GM19099 (cell line): ENCODE data around the gene FATE1.

Experiments
- POLR2A ChIP-seq: IDR thresholded peaks from 3 replicates; pipeline ENCODE4 v1.6.1; 2011; ENCODE audit warnings: low read depth; ENCODE audit not compliant: insufficient read length; ENCODE audit errors: extremely low read depth

The FATE1 gene, protein sequence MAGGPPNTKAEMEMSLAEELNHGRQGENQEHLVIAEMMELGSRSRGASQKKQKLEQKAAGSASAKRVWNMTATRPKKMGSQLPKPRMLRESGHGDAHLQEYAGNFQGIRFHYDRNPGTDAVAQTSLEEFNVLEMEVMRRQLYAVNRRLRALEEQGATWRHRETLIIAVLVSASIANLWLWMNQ

DNA sequence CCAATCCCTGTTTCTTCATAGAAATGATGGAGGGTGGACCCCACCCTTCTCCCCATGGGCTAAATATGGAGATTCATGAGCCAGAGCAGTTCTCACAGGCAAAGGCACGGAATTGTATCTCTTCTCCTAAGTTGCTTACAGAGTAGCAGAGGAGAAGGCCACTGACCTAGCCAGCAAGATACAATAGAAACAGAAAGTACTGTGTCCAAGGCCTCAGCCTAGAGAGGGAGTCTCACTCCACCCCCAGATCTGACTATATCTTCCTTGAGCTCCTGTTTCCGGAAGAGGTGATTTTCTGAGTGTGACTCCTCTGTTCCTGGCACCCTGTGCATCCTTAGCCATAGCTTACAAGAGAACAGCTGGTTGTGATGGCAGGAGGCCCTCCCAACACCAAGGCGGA lies at the start of gene FATE1:
TSS of gene FATE1 (plus strand) at position 284 of the 400 bp plus-strand sequence. CDS start at position 369, 85 bp downstream.
- TF ChIP-seq POLR2A: no peak

DNA sequence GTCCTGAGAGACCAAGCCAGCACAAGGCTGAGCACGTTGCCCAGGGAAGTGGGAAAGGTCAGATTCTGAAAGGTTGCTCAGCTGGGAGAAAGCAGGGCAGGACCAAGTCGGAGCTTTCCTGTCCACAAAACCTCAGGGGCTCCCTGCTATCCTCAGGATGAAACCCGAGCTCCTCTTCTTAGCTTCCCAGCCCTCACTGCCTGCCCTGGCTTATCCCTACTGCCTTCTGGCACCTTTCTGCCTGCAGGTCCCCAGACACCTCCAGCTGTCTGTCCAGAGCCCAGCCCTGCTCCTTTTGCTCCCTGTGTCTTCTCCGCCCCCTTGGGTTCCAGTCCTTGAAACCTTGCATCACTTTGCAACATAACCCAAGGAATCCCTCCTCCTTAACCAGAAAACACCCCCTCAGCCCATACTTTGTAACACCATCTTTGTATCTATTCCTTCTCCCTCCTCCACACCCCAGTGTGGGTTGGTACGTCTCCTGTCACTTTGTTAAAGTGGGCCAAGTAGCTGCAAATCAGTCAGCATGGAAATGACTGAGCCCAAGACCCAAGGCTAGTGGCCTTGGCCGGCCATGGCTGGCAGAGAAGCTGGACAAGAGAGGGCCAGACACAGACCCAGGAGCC lies 40.6 kb upstream of the FATE1 start:
- no peak for TF ChIP-seq POLR2A

DNA sequence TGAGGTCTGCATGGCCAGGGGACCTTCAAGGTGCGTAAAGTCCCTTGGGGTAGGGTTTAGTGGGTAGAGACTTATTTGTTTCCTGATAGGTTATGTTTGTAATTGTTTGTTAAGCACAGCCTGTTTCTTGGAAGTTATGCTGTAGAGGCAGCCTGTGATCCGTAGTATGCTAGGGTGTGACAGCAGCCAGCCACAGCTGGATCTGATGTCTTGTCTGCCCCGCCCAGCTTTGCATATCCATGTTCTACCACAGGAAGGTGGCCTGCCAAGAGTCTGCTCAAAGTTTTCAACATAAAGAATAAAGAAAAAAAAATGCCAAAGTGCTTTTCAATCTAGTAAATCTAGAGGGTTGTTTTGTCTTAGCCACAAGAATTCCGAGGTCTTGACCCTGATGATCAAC lies 39.6 kb upstream of the FATE1 start:
- no peak for TF ChIP-seq POLR2A

DNA sequence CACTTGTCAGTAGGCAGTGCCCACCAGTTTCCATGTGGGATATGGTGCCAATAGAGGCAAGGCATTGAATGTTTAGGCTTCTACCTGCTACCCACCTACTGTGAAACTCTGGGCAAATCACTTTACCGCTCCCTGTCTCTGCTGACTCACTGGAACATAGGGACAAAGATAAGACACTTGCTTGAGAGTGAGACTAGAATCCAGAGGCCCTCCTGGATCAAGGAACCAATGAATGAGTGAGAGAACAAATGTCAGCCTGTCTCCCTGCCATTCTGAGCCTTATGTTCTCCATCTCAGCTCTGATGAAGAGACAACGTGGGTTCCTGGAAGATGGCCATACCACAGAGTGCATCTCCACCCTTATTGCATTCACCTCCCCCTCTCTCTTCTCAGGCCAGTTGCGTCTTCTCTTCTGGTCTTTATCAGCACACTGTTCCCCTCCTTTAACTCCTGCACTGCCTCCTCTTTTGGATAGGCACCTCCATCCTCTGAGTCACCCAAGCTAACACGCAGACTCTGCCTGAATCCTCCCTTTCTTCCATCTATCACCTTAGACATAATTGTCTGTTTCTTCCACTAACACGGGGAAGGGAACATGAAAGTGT lies 35.9 kb upstream of the FATE1 start:
- no peak for TF ChIP-seq POLR2A

DNA sequence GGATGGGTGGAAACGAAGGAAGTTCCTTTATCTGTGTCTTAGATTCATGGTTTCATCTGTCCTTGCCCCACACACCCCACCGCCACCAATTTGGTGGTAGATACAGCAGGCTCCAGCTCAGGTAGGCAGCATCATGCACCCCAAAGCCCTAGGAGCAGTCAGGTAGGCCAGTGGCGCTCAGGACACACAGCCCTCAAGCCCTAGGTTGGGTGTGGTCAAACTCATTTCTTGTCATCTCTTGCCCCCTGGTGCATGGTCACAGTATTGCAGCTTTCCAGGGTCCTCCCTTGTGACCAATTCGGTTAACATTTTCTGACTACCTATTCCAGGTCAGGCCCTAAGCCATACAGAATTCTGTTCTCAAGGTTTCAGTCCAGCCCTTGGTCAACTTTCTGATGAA lies 35.0 kb upstream of the FATE1 start:
- no peak for TF ChIP-seq POLR2A

DNA sequence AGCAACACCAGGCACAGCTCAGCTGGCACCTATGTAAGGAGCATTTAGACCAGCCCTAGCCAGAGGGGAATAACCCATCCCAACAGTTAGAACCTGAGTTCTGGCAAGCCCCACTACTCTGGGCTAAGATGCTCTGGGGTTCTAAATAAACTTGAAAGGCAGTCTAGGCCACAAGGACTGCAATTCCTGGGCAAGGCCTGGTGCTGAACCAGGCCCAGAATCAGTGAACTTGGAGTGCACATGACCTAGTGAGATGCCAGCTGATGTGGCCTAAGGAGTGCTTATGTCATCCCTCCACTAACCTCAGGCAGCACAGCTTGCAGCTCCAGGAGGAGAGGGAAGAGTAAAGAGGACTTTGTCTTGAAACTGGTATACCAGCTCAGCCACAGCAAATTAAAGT lies 28.2 kb upstream of the FATE1 start:
- no peak for TF ChIP-seq POLR2A

DNA sequence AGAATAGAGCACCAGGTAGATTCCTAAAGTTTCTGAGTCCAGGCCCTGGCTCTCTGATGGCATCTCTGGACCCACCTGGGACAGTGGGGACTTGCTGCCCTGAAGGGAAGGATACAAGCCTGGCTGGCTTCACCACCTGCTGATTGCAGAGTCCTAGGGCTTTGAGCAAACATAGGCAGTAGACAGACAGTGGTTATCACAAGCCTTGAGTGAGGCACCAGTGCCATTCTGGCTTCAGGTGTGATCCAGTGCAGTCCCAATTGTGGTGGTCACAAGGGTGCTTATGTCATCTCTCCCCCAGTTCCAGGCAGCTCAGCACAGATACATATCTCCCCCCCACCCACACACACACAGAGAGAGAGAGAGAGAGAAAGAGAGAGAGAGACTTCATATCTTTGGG lies 27.1 kb upstream of the FATE1 start:
- TF ChIP-seq POLR2A: no peak

DNA sequence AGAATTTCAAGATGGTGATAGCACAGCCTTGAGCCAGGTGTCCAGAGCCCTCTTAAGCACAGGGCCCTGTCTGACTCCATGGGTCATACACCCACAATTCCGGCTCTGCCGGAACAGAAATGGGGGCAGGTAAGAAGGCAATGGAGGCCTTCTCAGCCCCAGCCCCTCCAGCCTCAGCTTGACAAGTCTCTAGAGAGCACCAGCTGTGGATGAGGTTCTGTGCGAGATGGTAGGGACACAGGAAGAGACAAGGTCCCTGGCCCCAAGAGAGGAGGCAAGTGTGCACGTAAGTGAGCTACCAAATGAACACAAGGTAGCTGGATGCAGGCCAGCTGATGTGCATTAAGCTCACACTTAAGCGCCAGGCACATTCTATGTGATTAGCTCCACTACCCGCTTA lies 23.0 kb upstream of the FATE1 start:
- no peak for TF ChIP-seq POLR2A

DNA sequence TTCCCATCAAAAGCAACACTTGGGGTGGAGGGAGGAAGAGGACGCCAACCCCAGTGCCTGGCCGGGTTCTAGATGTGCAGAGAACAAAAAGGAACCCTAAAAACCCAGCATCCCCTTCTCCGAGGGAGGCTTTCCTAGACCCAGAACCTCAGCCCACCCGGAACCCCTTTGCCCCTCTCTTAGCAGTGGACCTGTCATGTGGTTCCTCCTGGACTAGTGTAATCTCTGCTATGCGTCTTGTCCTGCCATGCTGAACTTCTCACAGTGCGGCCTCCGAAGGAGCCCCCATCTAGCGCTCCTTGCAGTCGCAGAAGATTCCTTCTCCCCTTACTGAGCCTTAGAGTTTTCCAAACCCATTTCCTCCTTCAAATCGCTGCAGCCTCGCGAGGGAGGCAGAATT lies 21.7 kb upstream of the FATE1 start:
- TF ChIP-seq POLR2A: no peak

DNA sequence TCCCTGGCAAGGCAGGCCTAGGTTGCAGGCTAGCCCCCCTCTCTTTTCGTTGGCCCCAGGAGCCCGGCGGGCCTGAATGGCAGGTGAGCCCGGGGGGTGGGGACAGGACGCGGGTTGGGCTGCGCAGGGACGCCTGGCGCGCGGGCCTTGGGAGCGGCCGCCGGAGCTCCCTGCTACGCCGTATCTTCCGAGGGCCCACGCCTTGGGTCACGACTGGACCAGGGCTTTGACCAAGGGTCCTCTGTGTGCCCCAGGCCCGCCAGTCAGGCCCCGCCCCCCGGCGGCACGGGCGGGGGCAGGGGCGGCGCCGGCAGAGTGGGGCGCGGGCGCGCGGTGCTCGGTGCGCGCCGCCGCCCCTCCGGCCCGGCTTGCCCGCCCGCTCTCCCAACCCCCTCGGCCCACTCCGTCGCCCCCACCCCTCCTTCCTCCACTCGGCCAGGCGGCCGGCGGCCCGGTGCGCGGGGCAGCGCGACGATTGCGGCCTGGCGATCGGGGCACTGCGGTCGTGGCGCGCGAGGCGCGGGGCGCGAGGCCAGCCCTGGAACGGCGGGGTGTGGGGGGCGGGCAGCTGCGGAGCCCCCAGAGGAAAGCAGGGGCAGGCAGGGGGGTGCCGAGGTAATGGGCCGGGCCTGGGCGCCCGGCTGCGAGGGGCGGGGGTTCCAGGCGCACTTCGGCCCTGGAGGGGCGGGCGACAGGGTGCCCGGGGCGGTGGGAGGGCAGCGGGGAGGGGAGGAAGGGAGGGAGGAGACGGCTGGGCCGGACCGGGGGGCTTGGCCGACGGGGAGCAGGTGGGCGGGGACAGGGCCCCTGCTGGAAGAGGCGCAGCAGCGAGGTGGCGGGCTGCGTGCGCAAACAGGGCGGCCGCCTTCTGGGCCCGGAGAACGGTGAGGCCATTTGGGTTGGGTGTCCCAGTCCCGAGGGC lies 20.9 kb upstream of the FATE1 start, which contains the start of gene PRRG3:
TSS of gene PRRG3 (plus strand) at position 798 of the 922 bp plus-strand sequence. CDS start 3,357 bp downstream, outside the sequence.
- no peak for TF ChIP-seq POLR2A

DNA sequence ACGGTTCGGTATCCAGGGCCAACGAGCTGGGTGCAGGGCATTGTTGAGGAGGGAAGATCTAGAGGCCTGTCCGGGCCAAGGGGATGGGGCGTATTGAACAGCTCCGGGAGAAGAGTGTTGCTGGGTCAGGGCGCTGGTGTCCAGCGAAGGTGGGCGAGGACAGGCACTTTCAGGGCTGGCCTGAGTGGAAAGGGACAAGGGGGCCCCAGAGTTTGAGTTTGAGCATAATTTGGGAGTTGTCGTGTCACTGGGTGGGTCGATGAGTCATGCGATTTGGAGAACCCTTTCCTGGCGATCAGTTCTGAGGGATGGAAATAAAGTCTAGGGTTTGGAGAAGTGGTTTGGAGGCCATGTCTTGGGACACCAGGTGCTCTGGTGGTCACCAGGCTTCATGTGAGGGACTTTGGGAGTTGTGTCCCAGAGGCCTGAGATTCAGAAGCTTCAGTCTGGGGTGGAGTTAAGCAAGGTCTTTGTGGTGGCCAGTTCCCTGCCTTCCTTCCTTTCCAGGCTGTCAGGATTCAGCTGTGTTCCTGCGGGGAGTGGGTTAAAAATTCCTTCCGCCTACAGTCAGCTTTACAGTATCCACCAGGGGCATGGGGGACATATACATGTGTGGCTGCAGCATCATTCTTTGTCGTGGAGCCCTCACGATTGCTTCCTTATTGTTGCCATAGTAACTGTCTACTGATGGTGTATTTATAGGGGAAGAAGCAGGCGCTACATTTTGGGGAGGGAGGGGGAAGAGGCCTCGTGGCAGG lies 20.1 kb upstream of the FATE1 start:
- no peak for TF ChIP-seq POLR2A

DNA sequence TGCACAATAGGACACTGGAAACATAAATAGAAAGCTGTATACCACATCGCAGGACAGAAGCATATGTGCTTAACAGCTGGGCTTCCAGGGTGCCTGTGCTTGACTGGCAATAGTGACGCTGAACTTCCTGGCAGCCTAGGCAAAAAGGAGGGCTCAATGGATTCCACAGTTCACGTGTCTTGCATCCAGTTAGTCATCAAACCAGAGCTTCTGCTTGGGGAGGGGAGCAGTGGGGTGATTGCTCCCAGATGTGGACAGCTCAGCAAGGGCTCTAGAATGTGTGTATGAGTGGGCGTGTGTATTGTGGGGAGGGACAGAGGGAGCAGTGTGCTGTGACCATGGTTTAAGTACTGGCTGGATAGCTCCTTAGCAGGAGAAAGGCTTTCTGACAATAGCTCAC lies 18.3 kb upstream of the FATE1 start:
- TF ChIP-seq POLR2A: no peak

DNA sequence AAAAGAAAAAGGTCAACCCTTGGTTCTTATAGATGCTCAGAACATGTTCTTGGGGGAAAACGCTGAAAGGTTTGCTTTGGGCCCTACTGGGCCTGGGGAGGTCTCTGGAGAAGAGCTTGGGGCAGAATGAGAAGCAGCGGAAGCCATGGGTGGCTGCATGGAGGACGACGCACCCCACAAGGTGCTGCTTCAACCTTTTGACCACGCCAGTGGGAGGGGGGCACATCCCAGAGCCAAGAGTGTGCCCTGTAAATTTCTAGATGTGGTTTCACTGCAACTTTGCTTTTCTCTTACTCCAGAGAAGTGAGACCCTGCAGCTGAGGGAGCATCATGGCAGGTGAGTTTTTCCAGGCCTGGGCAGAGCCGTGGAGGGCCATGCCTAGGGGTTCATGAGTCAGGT lies 17.4 kb upstream of the FATE1 start:
- TF ChIP-seq POLR2A: no peak

DNA sequence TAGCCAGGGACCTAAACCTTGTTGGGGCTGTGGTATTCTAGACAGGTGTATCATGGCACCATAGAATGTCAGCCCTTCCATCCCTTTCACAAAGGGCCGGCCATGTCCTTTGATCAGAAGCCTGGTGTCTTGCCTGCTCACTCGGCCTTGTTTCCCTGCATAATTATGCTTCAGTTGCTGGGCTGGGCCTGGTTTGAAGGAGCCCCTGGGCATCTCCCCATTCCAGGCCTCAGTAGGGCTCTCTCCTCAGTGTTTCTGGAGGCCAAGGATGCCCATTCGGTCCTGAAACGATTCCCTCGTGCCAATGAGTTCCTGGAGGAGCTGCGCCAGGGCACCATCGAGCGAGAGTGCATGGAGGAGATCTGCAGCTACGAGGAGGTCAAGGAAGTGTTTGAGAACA lies 16.1 kb upstream of the FATE1 start:
- TF ChIP-seq POLR2A: no peak

DNA sequence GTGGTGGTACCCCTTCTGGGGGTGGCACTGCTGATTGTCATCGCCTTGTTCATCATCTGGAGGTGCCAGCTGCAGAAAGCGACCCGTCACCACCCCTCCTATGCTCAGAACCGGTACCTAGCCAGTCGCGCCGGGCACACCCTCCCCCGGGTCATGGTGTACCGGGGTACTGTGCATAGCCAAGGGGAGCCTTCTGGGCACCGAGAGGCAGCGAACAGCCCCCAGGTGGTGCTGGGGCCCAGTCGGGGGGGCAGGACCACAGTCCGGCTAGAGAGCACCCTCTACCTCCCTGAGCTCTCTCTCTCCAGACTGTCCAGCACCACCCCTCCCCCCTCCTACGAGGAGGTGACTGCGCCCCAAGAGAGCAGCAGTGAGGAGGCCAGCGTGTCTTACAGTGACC lies 15.3 kb upstream of the FATE1 start:
- TF ChIP-seq POLR2A: no peak
